SK-N-SH treated with all-trans-retinoic acid at 6 μM for 48 hours (cell line): ENCODE results near the gene LRRK1.

ENCODE experiments used
- ARNTL ChIP-seq: fragments of 450-650 bp; formaldehyde crosslinking; IDR thresholded peaks from 2 replicates; pipeline ENCODE4 v1.5.0; 2020; ENCODE audit warnings: low read depth, mild to moderate bottlenecking, moderate library complexity, borderline replicate concordance
- BACH2 ChIP-seq: fragments of 250-450 bp; sonication (Bioruptor Pico); IDR thresholded peaks from 2 replicates; pipeline ENCODE4 v1.9.0; 2021; ENCODE audit warnings: mild to moderate bottlenecking, borderline replicate concordance
- CREB5 ChIP-seq: fragments of 250-450 bp; sonication (Bioruptor Pico); IDR thresholded peaks from 2 replicates; pipeline ENCODE4 v1.5.1; 2020; ENCODE audit warnings: low read depth, mild to moderate bottlenecking, moderate library complexity
- CSDC2 ChIP-seq: fragments of 250-450 bp; sonication (Bioruptor Pico); IDR thresholded peaks from 2 replicates; pipeline ENCODE4 v1.5.0; 2020; ENCODE audit warnings: mild to moderate bottlenecking, moderate library complexity
- GLIS3 ChIP-seq: fragments of 250-450 bp; sonication (Bioruptor Pico); IDR thresholded peaks from 2 replicates; pipeline ENCODE4 v1.5.0; 2020; ENCODE audit warnings: mild to moderate bottlenecking, moderate library complexity
- OSR1 ChIP-seq: fragments of 250-450 bp; sonication (Bioruptor Pico); IDR thresholded peaks from 2 replicates; pipeline ENCODE4 v1.8.0; 2022; ENCODE audit warnings: moderate library complexity, mild to moderate bottlenecking, inconsistent platforms
- PATZ1 ChIP-seq: fragments of 250-450 bp; sonication (Bioruptor Pico); IDR thresholded peaks from 2 replicates; pipeline ENCODE4 v1.8.0; 2020; ENCODE audit warnings: mild to moderate bottlenecking, moderate library complexity, borderline replicate concordance
- PPARA ChIP-seq: fragments of 250-450 bp; sonication (Bioruptor Pico); IDR thresholded peaks from 2 replicates; pipeline ENCODE4 v1.5.0; 2020; ENCODE audit warnings: mild to moderate bottlenecking, borderline replicate concordance
- SNAI2 ChIP-seq: fragments of 250-450 bp; sonication (Bioruptor Pico); IDR thresholded peaks from 2 replicates; pipeline ENCODE4 v1.5.0; 2020; ENCODE audit warnings: mild to moderate bottlenecking, moderate library complexity
- TSHZ2 ChIP-seq: fragments of 250-450 bp; sonication (Bioruptor Pico); IDR thresholded peaks from 2 replicates; pipeline ENCODE4 v1.5.0; 2020; ENCODE audit warnings: mild to moderate bottlenecking, moderate library complexity
- ZC3H10 ChIP-seq: fragments of 250-450 bp; sonication (Bioruptor Pico); IDR thresholded peaks from 2 replicates; pipeline ENCODE4 v1.5.1; 2021; ENCODE audit warnings: mild to moderate bottlenecking, moderate library complexity
- ZFP3 ChIP-seq: fragments of 250-450 bp; sonication (Bioruptor Pico); IDR thresholded peaks from 2 replicates; pipeline ENCODE4 v1.5.0; 2020; ENCODE audit warnings: mild to moderate bottlenecking, moderate library complexity
- ZFP30 ChIP-seq: fragments of 450-650 bp; formaldehyde crosslinking; IDR thresholded peaks from 2 replicates; pipeline ENCODE4 v1.5.0; 2022; ENCODE audit warnings: mild to moderate bottlenecking, moderate library complexity

GRCh38 chr15:101065570-101066221, 146.5 kb downstream of the LRRK1 start:
- TF ChIP-seq GLIS3 (CRISPR knock-in tag): no peak
- TF ChIP-seq PATZ1: no peak
- no peak for TF ChIP-seq ZFP30
- no peak for TF ChIP-seq PPARA
- no peak for TF ChIP-seq ZFP3 (CRISPR knock-in tag)
- TF ChIP-seq SNAI2 (CRISPR knock-in tag): no peak
- no peak for TF ChIP-seq CSDC2 (CRISPR knock-in tag)
- TF ChIP-seq ARNTL (CRISPR knock-in tag): no peak
- TF ChIP-seq OSR1 (CRISPR knock-in tag): no peak
- no peak for TF ChIP-seq TSHZ2
- no peak for TF ChIP-seq CREB5 (CRISPR knock-in tag)
- TF ChIP-seq ZC3H10: no peak
- no peak for TF ChIP-seq BACH2 (CRISPR knock-in tag)
